ACHN (cell line): Measurements from ENCODE around the gene SLC48A1.

ENCODE experiments used
- DNase-seq: peaks from one replicate; pipeline ENCODE4 v3.0.0-alpha.2; 2015
- in situ Hi-C: cut with HindIII; loops from 2 replicates; pipeline ENCODE4 v1.10.0; 2017; ENCODE audit warnings: low sequenced_read_pairs, low pct_ligation_motif_present, low pct_unique_long_range_greater_than_20kb

Gene SLC48A1

GRCh38 chr12:47783821-47784819, 11.1 kb downstream of the SLC48A1 start:
- DNase-seq = no peak
- in situ Hi-C loops = no loop called here

GRCh38 chr12:47785036-47785886, 12.2 kb downstream of the SLC48A1 start:
- in situ Hi-C loops = no loop called here
- no peak for DNase-seq

GRCh38 chr12:47785887-47786661, 13.0 kb downstream of the SLC48A1 start:
- no peak for DNase-seq
- in situ Hi-C loops = no loop called here

GRCh38 chr12:47786662-47787280, 13.7 kb downstream of the SLC48A1 start:
- in situ Hi-C loops = no loop called here

GRCh38 chr12:47787596-47788319, 14.7 kb downstream of the SLC48A1 start:
- in situ Hi-C loops = no loop called here
- DNase-seq = no peak

More at GRCh38 chr12:47786662-47787280, 13.7 kb downstream of the SLC48A1 start:
- no peak for DNase-seq

DNA sequence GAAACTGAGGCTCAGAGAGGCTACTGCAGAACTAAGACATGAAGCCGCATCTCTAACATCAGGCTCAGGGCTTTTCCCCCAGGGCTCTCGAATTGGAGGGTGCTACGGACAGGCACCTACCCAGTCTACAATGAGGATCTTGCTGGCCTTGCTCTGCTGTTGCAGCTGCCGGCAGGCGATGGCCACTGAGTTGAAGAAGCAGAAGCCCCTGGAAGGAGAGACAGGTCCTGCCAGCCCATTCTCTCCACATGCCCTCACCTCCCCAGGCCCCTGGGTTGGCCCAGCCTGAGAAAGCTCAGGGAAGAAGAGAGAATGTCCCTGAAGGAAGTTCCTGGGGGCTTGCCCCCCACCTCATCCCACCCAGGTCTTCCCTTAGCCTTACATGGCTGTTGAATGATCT, 16.1 kb downstream of the SLC48A1 start:
- DNase-seq = no peak
- in situ Hi-C loops = no loop called here

GRCh38 chr12:47789712-47790489, 16.9 kb downstream of the SLC48A1 start:
- in situ Hi-C loops = no loop called here
- DNase-seq = no peak

DNA sequence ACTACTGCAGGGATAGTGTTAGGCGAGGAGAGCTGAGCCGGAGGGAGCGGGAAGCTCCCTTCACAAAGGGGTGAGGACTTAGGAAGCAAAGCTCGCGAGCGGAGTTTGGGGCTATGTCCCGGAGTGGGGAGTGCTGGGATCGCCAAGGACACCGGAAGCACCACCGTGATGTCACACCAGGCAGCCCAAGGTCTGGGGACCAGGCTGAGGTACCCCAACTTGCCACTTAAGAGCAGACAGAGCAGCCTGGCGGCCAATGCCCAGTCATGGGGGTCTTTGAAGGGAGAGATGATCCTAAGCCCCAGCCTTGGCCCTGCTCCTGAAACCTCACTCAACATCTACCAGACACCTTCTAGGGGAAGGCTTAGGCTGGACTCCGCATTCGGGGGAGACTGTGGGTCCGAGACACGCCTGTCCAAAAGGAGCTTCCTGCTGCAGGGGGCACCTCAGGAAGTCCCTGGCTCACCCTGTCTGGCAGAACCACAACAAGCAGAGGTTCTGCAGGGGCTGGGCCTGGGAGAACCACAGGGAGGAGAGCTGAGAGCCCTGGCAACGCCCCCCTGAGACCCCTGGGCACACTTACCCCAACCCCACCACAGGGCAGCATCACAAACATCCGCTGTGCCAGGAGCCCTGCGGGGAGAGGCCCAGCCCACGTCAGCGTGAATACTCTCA, 17.8 kb downstream of the SLC48A1 start:
- in situ Hi-C loops = no loop called here
- no peak for DNase-seq

GRCh38 chr12:47791351-47791746, 18.3 kb downstream of the SLC48A1 start:
- no peak for DNase-seq
- in situ Hi-C loops = no loop called here

- in situ Hi-C loops = no loop called here
- no peak for DNase-seq
Measured at GRCh38 chr12:47791874-47792273, 18.8 kb downstream of the SLC48A1 start.

DNA sequence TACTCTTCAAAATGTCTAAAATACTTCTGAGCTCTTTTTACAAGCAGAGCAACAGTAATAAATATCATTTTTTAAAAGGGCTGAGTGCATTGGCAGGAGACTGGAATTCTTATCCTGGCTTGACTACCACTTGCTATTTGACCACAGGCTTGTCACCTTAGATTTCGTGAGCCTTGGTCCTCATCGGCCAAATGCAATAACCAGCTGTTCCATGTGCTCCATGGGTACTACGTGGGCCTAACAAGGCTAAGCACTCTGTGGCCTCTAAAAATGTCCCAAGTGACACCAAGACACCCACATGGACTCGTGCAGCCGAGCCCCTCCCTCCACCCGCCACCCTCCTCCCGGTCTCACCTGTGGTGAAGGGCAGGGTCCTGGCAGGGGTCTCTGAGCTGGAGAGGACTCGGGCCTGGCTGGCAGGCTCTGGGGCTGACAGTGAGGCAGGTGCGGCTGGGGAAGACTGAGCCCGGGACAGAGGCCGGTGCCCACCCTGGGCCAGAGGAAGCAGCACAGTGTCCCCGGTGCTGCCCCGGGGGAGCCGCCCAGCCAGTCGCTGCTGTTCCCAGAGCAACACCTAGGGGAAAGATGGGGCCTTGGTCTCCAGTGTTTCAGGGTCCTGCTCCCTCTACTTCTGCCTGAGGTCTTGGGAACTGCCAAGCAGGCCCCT, 20.1 kb downstream of the SLC48A1 start:
- in situ Hi-C loops = no loop called here

GRCh38 chr12:47794679-47795078, 21.6 kb downstream of the SLC48A1 start:
- DNase-seq = no peak
- in situ Hi-C loops = no loop called here

More for the DNA sequence above, 20.1 kb downstream of the SLC48A1 start:
- no peak for DNase-seq

- in situ Hi-C loops = no loop called here
- DNase-seq = no peak
Measured at GRCh38 chr12:47795121-47795813, 22.2 kb downstream of the SLC48A1 start.

GRCh38 chr12:47795814-47796411, 22.9 kb downstream of the SLC48A1 start:
- DNase-seq = no peak
- in situ Hi-C loops = no loop called here

- DNase-seq = peak; percentile 53
- in situ Hi-C loops = no loop called here
Measured at GRCh38 chr12:47797441-47797840, 24.4 kb downstream of the SLC48A1 start.
